Measurements from ENCODE around the gene RPL5. TPM values are rescaled to one million over a fixed set of nuclear protein-coding genes. Genes with fewer than 3 reads are reported as not detected.
A peak's percentile ranks its signal among the peaks of the same experiment; 100 is the strongest.

Gene RPL5
- total RNA-seq, 1 donor from 2014 or later, result 2,641 TPM

GRCh38 chr1:92843429-92844352 is 11.9 kb downstream of the RPL5 start:
- Histone ChIP-seq H3K36me3 (ENCODE audit: control insufficient read depth, insufficient read depth, low read length) (peaks cover 8% of the 10 kb centered on the region), H3K27me3 (ENCODE audit: control insufficient read depth, insufficient read depth, low read length) (no peaks in the 10 kb centered on the region), H3K4me3 (ENCODE audit: low read depth, low read length) (no peak overlapping the region)
- DNase-seq (ENCODE audit: low read depth) (no peak), FAIRE-seq (no peak)
- TF ChIP-seq, protein P1, sequence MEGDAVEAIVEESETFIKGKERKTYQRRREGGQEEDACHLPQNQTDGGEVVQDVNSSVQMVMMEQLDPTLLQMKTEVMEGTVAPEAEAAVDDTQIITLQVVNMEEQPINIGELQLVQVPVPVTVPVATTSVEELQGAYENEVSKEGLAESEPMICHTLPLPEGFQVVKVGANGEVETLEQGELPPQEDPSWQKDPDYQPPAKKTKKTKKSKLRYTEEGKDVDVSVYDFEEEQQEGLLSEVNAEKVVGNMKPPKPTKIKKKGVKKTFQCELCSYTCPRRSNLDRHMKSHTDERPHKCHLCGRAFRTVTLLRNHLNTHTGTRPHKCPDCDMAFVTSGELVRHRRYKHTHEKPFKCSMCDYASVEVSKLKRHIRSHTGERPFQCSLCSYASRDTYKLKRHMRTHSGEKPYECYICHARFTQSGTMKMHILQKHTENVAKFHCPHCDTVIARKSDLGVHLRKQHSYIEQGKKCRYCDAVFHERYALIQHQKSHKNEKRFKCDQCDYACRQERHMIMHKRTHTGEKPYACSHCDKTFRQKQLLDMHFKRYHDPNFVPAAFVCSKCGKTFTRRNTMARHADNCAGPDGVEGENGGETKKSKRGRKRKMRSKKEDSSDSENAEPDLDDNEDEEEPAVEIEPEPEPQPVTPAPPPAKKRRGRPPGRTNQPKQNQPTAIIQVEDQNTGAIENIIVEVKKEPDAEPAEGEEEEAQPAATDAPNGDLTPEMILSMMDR (IDR thresholded peaks at IDR 0.05; ENCODE audit: insufficient read depth, low read length, severe bottlenecking), result no peak

DNA sequence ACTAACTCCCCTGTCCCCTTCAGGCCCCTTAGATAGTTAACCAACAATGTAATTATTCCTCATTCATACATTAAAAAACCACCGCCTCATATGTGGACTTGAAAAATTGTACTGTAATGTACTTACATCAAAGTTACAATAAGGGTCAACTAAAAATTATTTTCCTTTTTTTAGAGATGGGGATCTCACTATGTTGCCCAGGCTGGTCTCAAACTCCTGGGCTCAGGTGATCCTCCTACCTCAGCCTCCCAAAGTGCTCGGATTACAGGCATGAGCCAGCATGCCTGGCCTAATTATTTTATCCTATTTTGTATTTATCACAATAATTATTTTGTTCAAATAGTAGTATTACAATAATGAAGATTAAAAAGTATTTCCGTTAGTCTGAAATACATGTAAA is 12.6 kb downstream of the RPL5 start:
- DNase-seq (ENCODE audit: low read depth), result no peak
- Histone ChIP-seq H3K36me3 (ENCODE audit: control insufficient read depth, insufficient read depth, low read length) (peaks cover 7% of the 10 kb centered on the region), H3K4me3 (ENCODE audit: low read depth, low read length) (no peak overlapping the region), H3K27me3 (ENCODE audit: control insufficient read depth, insufficient read depth, low read length) (no peaks in the 10 kb centered on the region)
- TF ChIP-seq, protein P1 (IDR thresholded peaks at IDR 0.05; ENCODE audit: insufficient read depth, low read length, severe bottlenecking), result no peak
- FAIRE-seq, result no peak

GRCh38 chr1:92845908-92846307 is 14.1 kb downstream of the RPL5 start:
- no peaks in the 10 kb centered on the region for H3K36me3 ChIP-seq (ENCODE audit: control insufficient read depth, insufficient read depth, low read length)
- DNase-seq (ENCODE audit: low read depth) (no peak), FAIRE-seq (no peak)
- H3K27me3 ChIP-seq (ENCODE audit: control insufficient read depth, insufficient read depth, low read length), result no peaks in the 10 kb centered on the region
- no peak overlapping the region for H3K4me3 ChIP-seq (ENCODE audit: low read depth, low read length)
- TF ChIP-seq, protein P1 (IDR thresholded peaks at IDR 0.05; ENCODE audit: insufficient read depth, low read length, severe bottlenecking), result no peak

DNA sequence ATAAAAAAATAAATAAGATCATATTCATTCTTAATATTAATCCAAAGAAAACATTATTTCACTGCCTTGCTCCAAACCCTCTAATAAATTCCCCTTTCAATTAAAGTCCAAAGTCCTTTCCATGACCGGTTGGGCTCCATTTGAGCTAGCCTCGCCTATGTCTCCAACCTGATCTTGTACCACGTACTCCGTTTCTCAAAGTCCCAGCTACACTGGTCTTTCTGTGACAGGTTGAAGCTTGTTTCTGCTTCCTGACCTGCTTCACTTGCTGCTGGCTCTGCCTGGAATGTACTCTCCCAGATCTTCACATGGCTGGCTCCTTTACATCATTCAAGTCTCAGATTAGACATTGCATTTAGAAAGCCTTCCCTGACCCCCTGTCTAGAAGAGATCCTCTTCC is 16.4 kb downstream of the RPL5 start:
- Histone ChIP-seq H3K27me3 (ENCODE audit: control insufficient read depth, insufficient read depth, low read length) (no peaks in the 10 kb centered on the region), H3K36me3 (ENCODE audit: control insufficient read depth, insufficient read depth, low read length) (no peaks in the 10 kb centered on the region), H3K4me3 (ENCODE audit: low read depth, low read length) (no peak overlapping the region)
- DNase-seq (ENCODE audit: low read depth) (peak; percentile 85), FAIRE-seq (no peak)
- TF ChIP-seq, protein P1 (IDR thresholded peaks at IDR 0.05; ENCODE audit: insufficient read depth, low read length, severe bottlenecking), result no peak

DNA sequence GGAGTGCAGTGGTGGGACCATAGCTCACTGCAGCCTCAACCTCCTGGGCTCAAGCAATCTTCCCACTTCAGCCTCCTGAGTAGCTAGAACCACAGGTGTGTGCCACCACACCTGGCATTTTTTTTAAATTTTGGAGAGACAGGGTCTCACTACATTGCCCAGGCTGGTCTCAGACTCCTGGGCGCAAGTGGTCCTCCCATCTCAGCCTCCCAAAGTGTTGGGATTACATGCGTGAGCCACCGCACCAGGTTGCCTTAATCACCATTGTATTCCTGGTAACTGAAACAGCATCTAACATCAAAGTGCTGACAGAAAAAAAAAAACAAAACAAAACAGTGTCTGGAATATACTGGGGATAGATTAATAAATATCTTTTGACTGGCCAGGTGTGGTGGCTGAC is 18.2 kb downstream of the RPL5 start:
- TF ChIP-seq, protein P1 (IDR thresholded peaks at IDR 0.05; ENCODE audit: insufficient read depth, low read length, severe bottlenecking), result no peak
- FAIRE-seq (no peak), DNase-seq (ENCODE audit: low read depth) (no peak)
- Histone ChIP-seq H3K27me3 (ENCODE audit: control insufficient read depth, insufficient read depth, low read length) (no peaks in the 10 kb centered on the region), H3K4me3 (ENCODE audit: low read depth, low read length) (no peak overlapping the region), H3K36me3 (ENCODE audit: control insufficient read depth, insufficient read depth, low read length) (no peaks in the 10 kb centered on the region)
